ENCODE measurements around the gene STXBP4.

- TF ChIP-seq CTCF (IDR thresholded peaks at IDR 0.05; ENCODE audit: insufficient read depth, low read length, poor library complexity, severe bottlenecking) (no peak), EZH2phosphoT487 (conservative IDR thresholded peaks at IDR 0.05; ENCODE audit: low read length) (no peak)
Observed at GRCh38 chr17:55186937-55187770, 218.6 kb downstream of the STXBP4 start.
